Effector CD4-positive, alpha-beta T cell (primary cell): ENCODE measurements around the gene CDC25B.
A peak's percentile ranks its signal among the peaks of the same experiment; 100 is the strongest.

Experiments
- DNase-seq: peaks from one replicate; pipeline ENCODE4 v3.0.0-alpha.2; 2020

The CDC25B gene

GRCh38 chr20:3764659-3765058 lies 31.5 kb upstream of the CDC25B start:
- no peak for DNase-seq

DNA sequence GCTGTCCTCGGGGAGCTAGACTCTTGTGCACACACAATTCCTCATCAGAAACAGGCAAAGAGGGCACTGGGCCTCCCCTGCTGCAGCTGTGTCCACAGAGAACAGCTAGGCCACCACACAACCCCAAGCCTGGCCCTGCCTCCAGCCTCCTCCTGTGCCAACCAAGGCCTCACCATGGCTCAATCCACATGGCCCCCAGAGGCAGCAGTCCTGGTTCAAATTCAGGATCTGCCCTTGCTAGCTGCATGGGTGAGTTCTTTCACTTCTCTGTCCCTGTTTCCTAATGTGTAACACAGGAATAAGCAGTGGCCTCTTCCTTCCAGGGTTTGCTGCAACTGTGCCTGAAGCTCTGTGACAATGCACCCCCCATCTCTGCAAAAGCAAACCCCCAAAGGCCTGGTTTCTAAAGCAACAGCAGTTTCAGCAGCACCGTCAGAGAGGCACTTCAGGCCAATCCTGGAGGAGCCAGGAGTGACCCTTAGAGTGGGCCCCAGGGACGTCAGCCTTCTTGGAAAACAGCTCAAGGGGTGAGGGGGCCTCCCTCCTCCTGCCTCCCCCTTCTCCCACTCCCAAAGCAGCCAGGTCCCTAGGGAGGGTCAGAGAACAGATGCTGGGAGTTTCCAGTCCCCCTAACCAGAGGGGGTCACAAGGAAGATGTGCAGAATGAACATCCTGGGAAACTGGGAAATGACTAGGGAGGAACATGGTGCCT lies 30.8 kb upstream of the CDC25B start:
- DNase-seq: no peak

GRCh38 chr20:3766422-3767109 lies 29.5 kb upstream of the CDC25B start:
- no peak for DNase-seq

GRCh38 chr20:3767110-3767426 lies 29.0 kb upstream of the CDC25B start:
- no peak for DNase-seq

- DNase-seq: peak; percentile 96
Observed at GRCh38 chr20:3767427-3768341, 28.4 kb upstream of the CDC25B start, which contains the start of gene ADISSP. TSS of gene ADISSP (minus strand) at chr20:3767753. CDS start at chr20:3760100, 7,653 bp downstream.

- DNase-seq: peak; percentile 86
Observed at GRCh38 chr20:3768342-3769130, 27.6 kb upstream of the CDC25B start.

DNA sequence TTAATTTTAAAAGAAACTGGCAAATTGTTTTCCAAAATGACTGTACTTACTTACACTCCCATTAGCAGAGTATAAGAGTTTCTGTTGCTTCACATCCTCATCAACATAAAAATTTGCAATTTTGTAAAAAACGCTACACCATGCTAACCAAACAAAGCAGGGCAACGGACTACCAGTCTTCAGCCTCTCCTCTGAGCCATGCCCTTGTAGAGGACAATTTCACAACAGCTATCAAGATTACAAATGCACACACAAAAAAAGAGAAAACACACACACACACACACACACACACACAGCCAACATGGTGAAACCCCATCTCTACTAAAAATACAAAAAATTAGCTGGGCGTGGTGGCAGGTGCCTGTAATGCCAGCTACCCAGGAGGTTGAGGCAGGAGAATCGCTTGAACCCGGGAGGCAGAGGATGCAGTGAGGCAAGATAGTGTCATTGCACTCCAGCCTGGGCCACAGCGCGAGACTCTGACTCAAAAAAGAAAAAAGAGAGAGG lies 24.5 kb upstream of the CDC25B start:
- no peak for DNase-seq

DNA sequence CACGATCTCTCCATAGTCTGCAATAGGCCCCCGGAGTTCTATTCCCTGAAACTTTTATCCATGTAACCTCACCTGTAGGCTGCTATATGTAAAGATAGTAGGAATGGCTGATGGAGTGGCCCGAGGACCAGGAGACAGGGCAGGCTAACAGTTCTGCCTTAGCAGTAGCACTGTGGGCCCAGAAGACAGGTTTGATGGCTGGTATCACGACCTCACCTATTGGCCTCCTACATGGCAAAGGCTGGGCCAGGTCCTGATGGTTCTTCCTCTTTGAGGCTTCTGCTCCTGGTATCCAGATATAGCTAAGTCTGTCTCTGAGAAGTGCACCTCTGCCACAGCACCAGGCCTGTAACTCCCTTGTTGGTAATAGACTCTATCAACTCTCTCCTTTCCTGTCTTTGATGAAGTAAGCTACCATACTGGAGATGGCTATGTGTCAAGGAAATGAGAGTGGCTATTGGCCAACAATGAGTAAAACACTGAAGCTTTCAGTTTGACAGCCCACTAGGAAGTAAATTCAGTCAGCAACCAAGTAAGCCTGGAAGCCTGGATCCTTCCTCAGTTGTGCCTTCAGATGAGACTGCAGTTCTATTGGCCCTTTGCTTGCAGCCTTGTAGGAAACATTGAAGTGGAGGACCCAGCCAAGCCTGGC lies 20.5 kb upstream of the CDC25B start:
- DNase-seq: no peak

DNA sequence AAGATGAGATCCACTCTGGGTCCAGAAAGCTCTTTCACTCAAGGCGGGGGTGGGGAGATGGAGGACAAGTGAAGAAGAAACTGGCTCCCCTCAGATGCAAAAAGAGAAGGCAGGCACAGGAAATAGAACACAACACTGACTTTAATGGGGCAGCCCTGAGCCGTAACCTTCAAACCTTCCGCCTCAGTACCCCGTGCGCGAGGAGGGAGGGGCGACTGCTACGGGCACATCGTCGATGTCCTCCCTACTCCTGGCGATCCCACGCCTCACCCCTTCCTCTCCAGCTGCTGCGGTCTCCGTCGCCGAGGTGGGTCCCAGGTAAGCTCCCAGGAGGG lies 18.8 kb upstream of the CDC25B start:
- DNase-seq: no peak

DNA sequence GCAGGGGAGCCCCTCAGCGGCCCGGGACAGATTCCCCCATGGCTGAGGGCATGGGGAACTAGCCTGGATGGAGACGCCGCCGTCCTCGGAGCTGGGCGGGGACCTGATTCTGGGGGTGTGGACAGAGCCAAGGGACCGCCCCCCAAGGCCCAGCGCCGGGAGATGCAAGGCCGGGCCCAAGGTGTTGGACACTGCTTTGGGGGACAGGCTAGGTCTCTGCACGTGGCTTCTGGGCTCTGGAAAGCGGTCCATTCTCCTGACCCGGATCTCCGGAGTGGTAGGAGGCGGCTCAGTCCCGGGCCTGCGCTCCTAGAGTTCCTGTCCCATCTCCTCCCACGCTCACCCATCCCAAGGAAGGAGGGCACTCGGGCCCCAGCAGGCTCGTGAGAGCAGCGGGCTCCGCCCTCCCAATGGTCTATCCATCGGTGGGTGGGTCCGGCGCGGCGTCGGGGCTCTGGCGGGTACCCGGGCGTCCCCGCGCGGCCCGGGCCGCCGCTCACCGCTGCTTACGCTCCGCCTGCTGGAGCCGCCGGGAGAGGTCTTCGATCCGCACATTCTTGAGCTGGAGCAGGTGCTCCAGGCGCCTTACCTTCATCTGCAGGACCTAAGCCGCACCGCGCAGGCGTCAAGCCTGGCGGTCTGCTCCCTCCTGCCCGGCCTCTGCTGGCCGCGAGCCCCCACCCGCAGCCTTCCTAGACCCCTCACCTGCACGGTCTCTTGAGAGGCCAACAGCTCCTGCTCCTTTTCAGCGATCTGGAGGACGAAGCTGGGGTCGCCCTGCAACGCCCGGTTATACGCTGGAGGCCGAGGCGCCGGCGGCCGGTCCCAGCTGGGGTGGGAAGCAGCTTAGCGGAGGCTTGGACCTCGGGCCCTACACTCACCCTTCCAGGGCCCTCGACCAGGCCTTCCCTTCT lies 18.1 kb upstream of the CDC25B start:
- DNase-seq: peak; percentile 23

- no peak for DNase-seq
Observed at GRCh38 chr20:3778976-3779375, 17.1 kb upstream of the CDC25B start.

GRCh38 chr20:3781153-3781910 lies 14.8 kb upstream of the CDC25B start, which contains the start of gene SPEF1:
TSS of gene SPEF1 (minus strand) at chr20:3781448. CDS start at chr20:3781287, 161 bp downstream.
- peak; percentile 20 for DNase-seq

- no peak for DNase-seq
Observed at GRCh38 chr20:3782597-3782996, 13.5 kb upstream of the CDC25B start.

DNA sequence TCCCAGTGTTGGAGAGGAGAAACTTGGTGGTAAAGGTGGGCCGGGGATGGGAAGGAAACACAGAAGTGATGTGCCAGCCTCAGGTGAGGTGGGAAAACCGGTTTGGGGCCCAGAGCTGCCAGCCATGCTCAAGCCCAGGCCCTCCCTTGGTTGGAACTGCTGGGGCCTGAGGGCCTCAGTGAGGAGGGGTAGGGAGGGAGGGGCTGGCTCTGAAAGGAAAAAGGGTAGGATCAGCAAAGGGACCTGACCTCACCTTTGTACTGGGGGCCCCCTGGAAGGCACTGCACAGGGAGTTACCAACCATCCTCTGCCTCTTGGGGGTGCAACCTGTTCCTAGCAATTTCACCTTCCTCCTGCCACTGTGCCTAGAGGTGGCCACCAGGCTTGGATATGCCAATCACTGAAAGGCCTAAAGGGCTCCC lies 13.0 kb upstream of the CDC25B start:
- no peak for DNase-seq

GRCh38 chr20:3783511-3784195 lies 12.5 kb upstream of the CDC25B start:
- DNase-seq: no peak

DNA sequence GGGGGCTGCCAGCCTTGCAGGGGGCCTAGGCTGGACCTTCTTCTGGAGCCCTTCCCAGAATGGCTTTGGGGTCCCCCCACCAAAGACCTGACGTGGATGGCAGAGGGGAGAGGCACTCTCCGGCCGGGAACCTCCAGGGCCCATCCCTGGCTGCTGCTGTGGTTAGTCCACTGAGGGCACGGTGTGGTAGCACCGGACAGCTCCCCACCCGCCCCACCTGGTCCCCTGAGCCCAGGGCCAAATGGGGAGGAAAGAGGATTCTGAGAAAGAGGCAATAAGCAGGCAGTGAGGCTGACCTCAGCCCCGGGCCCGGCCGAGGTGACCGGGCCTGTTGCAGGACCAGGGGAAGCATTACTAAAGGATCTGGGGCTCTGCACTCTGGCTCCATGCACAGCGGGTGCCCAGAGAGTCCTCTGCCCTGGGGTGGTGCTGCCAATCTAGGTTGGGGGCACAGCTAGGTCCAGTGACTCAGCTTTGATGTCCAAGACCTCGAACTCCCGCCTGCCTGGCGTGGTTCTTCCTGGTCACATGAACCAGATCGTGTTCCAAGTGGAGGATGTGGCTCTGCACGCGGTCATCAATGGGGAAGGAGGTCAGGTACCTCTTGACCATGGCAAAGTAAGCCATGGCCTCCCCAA lies 11.8 kb upstream of the CDC25B start:
- DNase-seq: no peak

DNA sequence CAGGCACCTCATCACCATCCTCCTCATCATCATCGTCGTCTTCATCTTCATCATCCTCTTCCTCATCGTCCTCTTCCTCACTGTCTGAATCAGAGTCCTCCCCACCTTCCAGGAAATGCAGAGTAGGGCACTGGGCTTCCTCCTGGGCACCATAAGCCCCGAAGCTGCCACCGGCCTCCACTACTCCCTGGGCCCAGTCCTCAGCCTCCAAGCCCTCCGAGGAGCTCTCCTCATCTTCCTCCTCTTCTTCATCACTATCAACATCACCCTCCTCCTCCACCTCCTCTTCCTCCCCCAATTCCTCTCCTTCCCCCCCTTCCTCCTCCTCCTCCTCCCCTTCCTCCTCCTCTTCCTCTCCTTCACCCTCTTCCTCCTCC lies 11.3 kb upstream of the CDC25B start:
- DNase-seq: no peak

GRCh38 chr20:3785240-3786125 lies 10.6 kb upstream of the CDC25B start:
- DNase-seq: no peak
